H1 (cell line): ENCODE results near the gene RAPGEF1. TPM values are rescaled to one million over a fixed set of nuclear protein-coding genes. Genes with fewer than 3 reads are reported as not detected.

Experiments used
- CTCF ChIA-PET: fragments of 300-600 bp; sonication (Branson Sonifier 250); formaldehyde crosslinking; loops from one replicate; lab custom pipeline; 2021; ENCODE audit not compliant: partially characterized antibody; lab: Charles Lee
- POLR2A ChIA-PET: fragments of 300-600 bp; sonication (Branson Sonifier 250); formaldehyde crosslinking; loops from one replicate; lab custom pipeline; 2021; ENCODE audit warnings: inconsistent platforms; ENCODE audit not compliant: partially characterized antibody; lab: Charles Lee
- DNase-seq, 2 experiments: peaks; one replicate each; pipeline versions ENCODE4 v3.0.0 to v3.0.0-alpha.2; 2010 to 2022; ENCODE audit warnings: low spot score in 2 of 2, low read depth in 1 of 2, mixed read lengths in 1 of 2
- FAIRE-seq: peaks from 2 replicates; lab custom pipeline; 2011; peaks lifted over from hg19 to GRCh38; lab: Jason Lieb, UNC
- H2AFZ ChIP-seq: 2 replicates; pipeline ENCODE4 v1.8.1; 2012; ENCODE audit warnings: low read length, inconsistent platforms
- H2AK5ac ChIP-seq: 2 replicates; pipeline ENCODE4 v1.6.1; 2013; ENCODE audit warnings: low read depth, low read length
- H2BK120ac ChIP-seq: replicated peaks from 2 replicates; pipeline ENCODE3; 2013; ENCODE audit warnings: low read depth, low read length, inconsistent platforms
- H2BK12ac ChIP-seq: 2 replicates; pipeline ENCODE4 v1.6.1; 2013; ENCODE audit warnings: low read depth, low read length
- H2BK15ac ChIP-seq: 2 replicates; pipeline ENCODE4 v1.6.1; 2013; ENCODE audit warnings: low read length
- H2BK20ac ChIP-seq: 2 replicates; pipeline ENCODE4 v1.6.1; 2013; ENCODE audit warnings: low read length
- H2BK5ac ChIP-seq: 2 replicates; pipeline ENCODE4 v1.6.1; 2013; ENCODE audit warnings: low read depth, low read length
- H3K14ac ChIP-seq: 2 replicates; pipeline ENCODE4 v1.6.1; 2013; ENCODE audit warnings: inconsistent platforms; ENCODE audit not compliant: insufficient read length
- H3K18ac ChIP-seq: 2 replicates; pipeline ENCODE4 v1.6.1; 2013; ENCODE audit warnings: low read length; ENCODE audit errors: extremely low read depth
- H3K23ac ChIP-seq: 2 replicates; pipeline ENCODE4 v1.6.1; 2013; ENCODE audit warnings: inconsistent platforms; ENCODE audit not compliant: insufficient read length
- H3K23me2 ChIP-seq: 2 replicates; pipeline ENCODE4 v1.6.1; 2013; ENCODE audit warnings: low read depth, low read length
- H3K27ac ChIP-seq: 2 replicates; pipeline ENCODE4 v1.6.1; 2011; ENCODE audit warnings: low read depth, low read length, inconsistent platforms
- H3K27me3 ChIP-seq, 4 experiments: replicated peaks in 1 of 4; 1 replicate in 1 of 4; 2 replicates in 3 of 4; pipeline versions ENCODE4 v1.6.1 to v1.8.1; 2011 to 2013; ENCODE audit warnings: low read length in 3 of 4, mild to moderate bottlenecking in 3 of 4, inconsistent platforms in 2 of 4, mixed read lengths in 2 of 4, moderate library complexity in 1 of 4; ENCODE audit not compliant: control insufficient read depth in 3 of 4, insufficient read depth in 3 of 4; ENCODE audit errors: extremely low read depth in 1 of 4
- H3K36me3 ChIP-seq, 4 experiments: 2 replicates each; pipeline versions ENCODE4 v1.6.1 to v1.8.1; 2011 to 2013; ENCODE audit warnings: mild to moderate bottlenecking in 4 of 4, low read length in 3 of 4, moderate library complexity in 2 of 4, control low read depth in 1 of 4, inconsistent platforms in 1 of 4; ENCODE audit not compliant: insufficient read depth in 4 of 4, control insufficient read depth in 2 of 4
- H3K4ac ChIP-seq: replicated peaks from 2 replicates; pipeline ENCODE3; 2013; ENCODE audit warnings: low read length, low read depth, mixed read lengths, inconsistent platforms; ENCODE audit not compliant: insufficient read length
- H3K4me1 ChIP-seq, 4 experiments: replicated peaks in 1 of 4; 1 replicate in 1 of 4; 2 replicates in 3 of 4; pipeline versions ENCODE4 v1.6.1 to v1.8.1; 2011 to 2013; ENCODE audit warnings: low read length in 3 of 4, inconsistent platforms in 2 of 4, mixed read lengths in 1 of 4; ENCODE audit not compliant: insufficient read depth in 4 of 4, control insufficient read depth in 3 of 4
- H3K4me2 ChIP-seq, 2 experiments: 2 replicates each; pipeline versions ENCODE4 v1.6.1 to v1.8.1; 2011 to 2013; ENCODE audit warnings: low read depth in 2 of 2, low read length in 2 of 2, control low read depth in 1 of 2, inconsistent platforms in 1 of 2, mild to moderate bottlenecking in 1 of 2; ENCODE audit not compliant: insufficient read depth in 1 of 2
- H3K4me3 ChIP-seq, 4 experiments: fragments of 200-600, 300-600 bp in 1 of 4; sonication (generic), shearing (Covaris generic), sonication (Bioruptor Twin) in 1 of 4; 2 replicates each; pipeline versions ENCODE4 v1.5.1 to v1.8.1; 2011 to 2016; ENCODE audit warnings: low read length in 4 of 4, low read depth in 3 of 4, control low read depth in 2 of 4, inconsistent platforms in 2 of 4, mild to moderate bottlenecking in 2 of 4, mixed read lengths in 1 of 4, moderate library complexity in 1 of 4; ENCODE audit not compliant: insufficient read depth in 2 of 4; ENCODE audit errors: extremely low read depth in 1 of 4
- H3K56ac ChIP-seq: replicated peaks from 2 replicates; pipeline ENCODE3; 2013; ENCODE audit warnings: low read depth, mild to moderate bottlenecking, mixed read lengths, low read length, inconsistent platforms; ENCODE audit not compliant: insufficient read length
- H3K79me1 ChIP-seq: 2 replicates; pipeline ENCODE4 v1.6.1; 2013; ENCODE audit warnings: low read depth, low read length, control low read depth
- H3K79me2 ChIP-seq, 2 experiments: 2 replicates each; pipeline versions ENCODE4 v1.6.1 to v1.8.1; 2012 to 2013; ENCODE audit warnings: low read length in 2 of 2, mild to moderate bottlenecking in 2 of 2, inconsistent platforms in 1 of 2; ENCODE audit not compliant: insufficient read depth in 2 of 2, control insufficient read depth in 1 of 2
- H3K9ac ChIP-seq, 4 experiments: replicated peaks in 1 of 4; 1 replicate in 1 of 4; 2 replicates in 3 of 4; pipeline versions ENCODE4 v1.6.1 to v1.8.1; 2011 to 2013; ENCODE audit warnings: low read depth in 3 of 4, low read length in 3 of 4, control low read depth in 2 of 4, mild to moderate bottlenecking in 2 of 4, moderate library complexity in 2 of 4, inconsistent platforms in 1 of 4; ENCODE audit errors: extremely low read depth in 1 of 4
- H3K9me3 ChIP-seq, 2 experiments: 2 replicates each; pipeline versions ENCODE4 v1.6.1 to v1.8.1; 2012 to 2013; ENCODE audit warnings: mild to moderate bottlenecking in 2 of 2, moderate library complexity in 2 of 2, control low read depth in 1 of 2, inconsistent platforms in 1 of 2, low read depth in 1 of 2, low read length in 1 of 2, mixed read lengths in 1 of 2; ENCODE audit not compliant: insufficient read depth in 2 of 2
- H4K20me1 ChIP-seq, 2 experiments: replicated peaks in 1 of 2; 2 replicates each; pipeline versions ENCODE3 to v1.8.1; 2011 to 2013; ENCODE audit warnings: inconsistent platforms in 2 of 2, low read length in 2 of 2, mild to moderate bottlenecking in 1 of 2; ENCODE audit not compliant: insufficient read depth in 2 of 2, control insufficient read depth in 1 of 2
- H4K5ac ChIP-seq: 2 replicates; pipeline ENCODE4 v1.6.1; 2013; ENCODE audit warnings: low read length, low read depth, mixed read lengths, inconsistent platforms; ENCODE audit not compliant: insufficient read length
- H4K8ac ChIP-seq: 2 replicates; pipeline ENCODE4 v1.8.0; 2013; ENCODE audit warnings: mild to moderate bottlenecking, moderate library complexity, low read length, inconsistent platforms; ENCODE audit not compliant: insufficient read depth; ENCODE audit errors: extremely low read depth
- H4K91ac ChIP-seq: replicated peaks from 2 replicates; pipeline ENCODE3; 2013; ENCODE audit warnings: low read length, mixed read lengths, inconsistent platforms; ENCODE audit not compliant: insufficient read length
- BACH1 ChIP-seq: IDR thresholded peaks from 2 replicates; pipeline ENCODE4 v1.6.1; 2012; ENCODE audit warnings: low read length, improper control_type of control experiment
- CBX5 ChIP-seq: fragments of 300-800, 300-1000 bp; sonication (generic); IDR thresholded peaks from 2 replicates; pipeline ENCODE4 v1.7.1; 2016; ENCODE audit warnings: antibody characterized with exemption, low read length, low read depth
- CEBPB ChIP-seq: IDR thresholded peaks from 2 replicates; pipeline ENCODE4 v1.6.1; 2012; ENCODE audit warnings: low read depth, low read length
- CTBP2 ChIP-seq: IDR thresholded peaks from 2 replicates; pipeline ENCODE4 v1.7.0; 2011; ENCODE audit warnings: borderline replicate concordance, mild to moderate bottlenecking, moderate library complexity, mixed read lengths, low read length; ENCODE audit not compliant: insufficient read depth, insufficient read length
- FOSL1 ChIP-seq: IDR thresholded peaks from 2 replicates; pipeline ENCODE4 v1.6.1; 2011; ENCODE audit warnings: mild to moderate bottlenecking, low read depth, low read length, moderate library complexity; ENCODE audit not compliant: insufficient read depth
- POLR2A ChIP-seq, 2 experiments: IDR thresholded peaks; 1 replicate in 1 of 2; 2 replicates in 1 of 2; pipeline ENCODE4 v1.6.1; 2011; ENCODE audit warnings: low read depth in 2 of 2, low read length in 2 of 2, mild to moderate bottlenecking in 2 of 2; ENCODE audit errors: control extremely low read depth in 1 of 2
- RAD21 ChIP-seq, 2 experiments: IDR thresholded peaks in 1 of 2; conservative IDR thresholded peaks in 1 of 2; 2 replicates each; pipeline ENCODE4 v1.6.1; 2011; ENCODE audit warnings: low read depth in 2 of 2, low read length in 2 of 2, improper control_type of control experiment in 1 of 2, inconsistent platforms in 1 of 2, mild to moderate bottlenecking in 1 of 2, moderate library complexity in 1 of 2
- TAF1 ChIP-seq: IDR thresholded peaks from 2 replicates; pipeline ENCODE4 v1.6.1; 2011; ENCODE audit warnings: mild to moderate bottlenecking, low read depth, low read length
- TBP ChIP-seq: IDR thresholded peaks from 2 replicates; pipeline ENCODE4 v1.6.1; 2011; ENCODE audit warnings: low read depth, low read length, improper control_type of control experiment
- TEAD4 ChIP-seq: IDR thresholded peaks from 2 replicates; pipeline ENCODE4 v1.6.1; 2012; ENCODE audit warnings: low read depth, low read length, inconsistent platforms, mixed read lengths
- WGBS, 2 experiments: shearing (Covaris generic) in 1 of 2; methylation state at CpG; one replicate each; pipeline versions ENCODE4 v1.1.6 to v1.1.7; 2013 to 2015; ENCODE audit warnings: low lambda C conversion rate in 2 of 2, mixed read lengths in 2 of 2, inconsistent platforms in 1 of 2, low coverage in 1 of 2, missing lambda C conversion rate in 1 of 2; ENCODE audit not compliant: insufficient replicate concordance in 2 of 2, insufficient coverage in 1 of 2, insufficient read length in 1 of 2; ENCODE audit errors: extremely low coverage in 1 of 2, missing lambda C conversion rate in 1 of 2; 5-methylcytosine and 5-hydroxymethylcytosine counted together
- polyA plus RNA-seq, 7 experiments: library from polyadenylated mRNA; depleted of rRNA in 3 of 7; stranded (reverse) in 5 of 7; unstranded in 2 of 7; fragments of >200 nt in 5 of 7; fragments of 200-250 nt in 2 of 7; gene quantifications; 1 replicate in 5 of 7; 2 replicates in 1 of 7; 4 replicates in 1 of 7; pipeline versions ENCODE4 v1.2.1 to v1.2.3, GENCODE V29; 2011 to 2013; ENCODE audit warnings: missing spikeins in 2 of 7, mixed read lengths in 2 of 7
- total RNA-seq: library from RNA; stranded (reverse); fragmentation: NEBNext Ultra II Directional; extraction: Animal tissue kit (Norgen Biotek cat#: 25700); gene quantifications from 2 replicates; pipeline ENCODE4 v1.2.1, GENCODE V29; 2021

RAPGEF1 gene
- total and polyA plus RNA-seq, 2 of the 8 experiments (the other 6 are each of a cell fraction or from before 2014, with no cell fraction given) = 29.7 to 78.9 TPM

DNA sequence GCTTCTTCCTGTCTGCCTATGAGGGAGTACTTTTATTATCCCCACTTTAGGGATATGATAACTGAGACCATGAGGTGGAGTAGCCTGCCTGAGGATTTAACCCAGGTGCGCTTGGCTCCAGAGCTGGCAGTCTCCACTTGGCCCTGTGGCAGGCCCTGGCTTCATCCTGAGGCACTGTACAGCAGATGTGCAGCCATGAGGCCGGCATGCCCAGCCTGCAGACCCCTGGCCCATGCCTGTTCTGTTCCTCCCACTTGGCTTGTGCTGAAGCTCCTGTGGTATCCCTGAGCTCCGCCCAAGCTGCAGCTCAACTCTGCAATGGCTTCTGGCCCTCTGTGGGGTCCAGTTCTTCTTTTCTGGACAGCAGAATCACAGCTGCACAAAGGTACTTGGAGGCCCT, 31.8 kb upstream of the RAPGEF1 start:
- Histone ChIP-seq H3K27me3 (no peaks in the 10 kb centered on the region), H3K23ac (no peak overlapping the region), H2BK15ac (no peak overlapping the region), H3K23me2 (no peaks in the 10 kb centered on the region), H2BK12ac (no peak overlapping the region), H3K18ac (no peak overlapping the region), H3K4me3 (no peak overlapping the region), H2AFZ (no peak overlapping the region), H3K9ac (no peak overlapping the region), H2BK120ac (no peak overlapping the region), H2AK5ac (no peak overlapping the region), H3K14ac (no peak overlapping the region), H4K5ac (no peak overlapping the region), H4K8ac (no peak overlapping the region), H3K4ac (no peak overlapping the region), H3K9me3 (no peaks in the 10 kb centered on the region), H3K79me1 (no peaks in the 10 kb centered on the region), H2BK5ac (no peak overlapping the region), H4K20me1 (peaks cover 0 to 1% of the 10 kb centered on the region in 2 experiments), H3K4me2 (no peak overlapping the region), H3K36me3 (no peaks in the 10 kb centered on the region), H3K79me2 (no peaks in the 10 kb centered on the region), H4K91ac (no peak overlapping the region), H3K4me1 (no peaks in the 10 kb centered on the region; a peak in 1 of 7 replicates), H3K56ac (no peak overlapping the region), H3K27ac (no peak overlapping the region), H2BK20ac (no peak overlapping the region)
- WGBS, 2 experiments = 82% methylated on average over 3 of the region's 3 CpGs; no CpG with 5 or more reads in 1 of the 2 experiments
- TF ChIP-seq CBX5 (no peak), TBP (no peak), CEBPB (no peak), POLR2A (IDR thresholded peaks at IDR 0.05; ENCODE audit: control extremely low read depth in 1 of 2, low read depth in 2 of 2, low read length in 2 of 2) (no peak), RAD21 (IDR thresholded peaks at IDR 0.05 in 1 of 2, conservative IDR thresholded peaks at IDR 0.05 in 1 of 2; ENCODE audit: low read depth in 2 of 2, low read length in 2 of 2) (no peak), TEAD4 (no peak), BACH1 (no peak), FOSL1 (no peak), TAF1 (no peak), CTBP2 (no peak)
- CTCF ChIA-PET = interaction anchor here (0.5 to 1.2 kb wide), 3 partner anchors 9 to 396 kb away, joined by 3 to 4 read pairs (median 4); no protein-coding TSS in a partner anchor
- POLR2A ChIA-PET = no interaction called here
- no peak for DNase-seq
- FAIRE-seq = no peak
